ENCODE results near the gene ATP2A2.
A peak's percentile ranks its signal among the peaks of the same experiment; 100 is the strongest.

Gene ATP2A2

GRCh38 chr12:110286623-110287022, 5.6 kb downstream of the ATP2A2 start:
- no peak for DNase-seq (ENCODE audit: low read depth in 1 of 2, low spot score in 1 of 2)
- no peak for TF ChIP-seq JUND (IDR thresholded peaks at IDR 0.05; ENCODE audit: low read depth)
- in situ Hi-C loops (cut with HindIII; ENCODE audit: low pct_unique_long_range_greater_than_20kb, low sequenced_read_pairs), result no loop called here

- TF ChIP-seq JUND (IDR thresholded peaks at IDR 0.05; ENCODE audit: low read depth), result no peak
- in situ Hi-C loops (cut with HindIII; ENCODE audit: low pct_unique_long_range_greater_than_20kb, low sequenced_read_pairs), result no loop called here
These were observed 6.9 kb downstream of the ATP2A2 start for GRCh38 chr12:110287986-110288385.

GRCh38 chr12:110289044-110289710, 8.1 kb downstream of the ATP2A2 start:
- no peak for DNase-seq (ENCODE audit: low read depth in 1 of 2, low spot score in 1 of 2)
- no peak for TF ChIP-seq JUND (IDR thresholded peaks at IDR 0.05; ENCODE audit: low read depth)
- in situ Hi-C loops (cut with HindIII; ENCODE audit: low pct_unique_long_range_greater_than_20kb, low sequenced_read_pairs), result no loop called here

More at GRCh38 chr12:110287986-110288385, 6.9 kb downstream of the ATP2A2 start:
- no peak for DNase-seq (ENCODE audit: low read depth in 1 of 2, low spot score in 1 of 2)

GRCh38 chr12:110289711-110290078, 8.6 kb downstream of the ATP2A2 start:
- DNase-seq (ENCODE audit: low read depth in 1 of 2, low spot score in 1 of 2), result no peak
- no peak for TF ChIP-seq JUND (IDR thresholded peaks at IDR 0.05; ENCODE audit: low read depth)
- in situ Hi-C loops (cut with HindIII; ENCODE audit: low pct_unique_long_range_greater_than_20kb, low sequenced_read_pairs), result no loop called here

- TF ChIP-seq JUND (IDR thresholded peaks at IDR 0.05; ENCODE audit: low read depth), result no peak
- in situ Hi-C loops (cut with HindIII; ENCODE audit: low pct_unique_long_range_greater_than_20kb, low sequenced_read_pairs), result no loop called here
- DNase-seq (ENCODE audit: low read depth in 1 of 2, low spot score in 1 of 2), result no peak
These were observed 20.2 kb downstream of the ATP2A2 start for GRCh38 chr12:110301065-110301806.

- DNase-seq (ENCODE audit: low read depth in 1 of 2, low spot score in 1 of 2), result no peak
- in situ Hi-C loops (cut with HindIII; ENCODE audit: low pct_unique_long_range_greater_than_20kb, low sequenced_read_pairs), result no loop called here
- TF ChIP-seq JUND (IDR thresholded peaks at IDR 0.05; ENCODE audit: low read depth), result no peak
These were observed 23.1 kb downstream of the ATP2A2 start for GRCh38 chr12:110304061-110304551.

GRCh38 chr12:110307372-110307771, 26.3 kb downstream of the ATP2A2 start:
- in situ Hi-C loops (cut with HindIII; ENCODE audit: low pct_unique_long_range_greater_than_20kb, low sequenced_read_pairs), result no loop called here
- no peak for TF ChIP-seq JUND (IDR thresholded peaks at IDR 0.05; ENCODE audit: low read depth)
- DNase-seq (ENCODE audit: low read depth in 1 of 2, low spot score in 1 of 2), result peak in 1 of 2 experiments; percentile 20

- no peak for DNase-seq (ENCODE audit: low read depth in 1 of 2, low spot score in 1 of 2)
These were observed 29.7 kb downstream of the ATP2A2 start for GRCh38 chr12:110310763-110311162.

GRCh38 chr12:110311903-110312302, 30.9 kb downstream of the ATP2A2 start:
- DNase-seq (ENCODE audit: low read depth in 1 of 2, low spot score in 1 of 2), result no peak
- no peak for TF ChIP-seq JUND (IDR thresholded peaks at IDR 0.05; ENCODE audit: low read depth)
- in situ Hi-C loops (cut with HindIII; ENCODE audit: low pct_unique_long_range_greater_than_20kb, low sequenced_read_pairs), result no loop called here

More at GRCh38 chr12:110310763-110311162, 29.7 kb downstream of the ATP2A2 start:
- in situ Hi-C loops (cut with HindIII; ENCODE audit: low pct_unique_long_range_greater_than_20kb, low sequenced_read_pairs), result no loop called here
- TF ChIP-seq JUND (IDR thresholded peaks at IDR 0.05; ENCODE audit: low read depth), result no peak

- in situ Hi-C loops (cut with HindIII; ENCODE audit: low pct_unique_long_range_greater_than_20kb, low sequenced_read_pairs), result no loop called here
- no peak for DNase-seq (ENCODE audit: low read depth in 1 of 2, low spot score in 1 of 2)
- no peak for TF ChIP-seq JUND (IDR thresholded peaks at IDR 0.05; ENCODE audit: low read depth)
These were observed 31.7 kb downstream of the ATP2A2 start for GRCh38 chr12:110312581-110313360.

GRCh38 chr12:110314308-110314707, 33.3 kb downstream of the ATP2A2 start:
- TF ChIP-seq JUND (IDR thresholded peaks at IDR 0.05; ENCODE audit: low read depth), result no peak
- in situ Hi-C loops (cut with HindIII; ENCODE audit: low pct_unique_long_range_greater_than_20kb, low sequenced_read_pairs), result no loop called here
- DNase-seq (ENCODE audit: low read depth in 1 of 2, low spot score in 1 of 2), result no peak

- DNase-seq (ENCODE audit: low read depth in 1 of 2, low spot score in 1 of 2), result no peak
- in situ Hi-C loops (cut with HindIII; ENCODE audit: low pct_unique_long_range_greater_than_20kb, low sequenced_read_pairs), result no loop called here
- TF ChIP-seq JUND (IDR thresholded peaks at IDR 0.05; ENCODE audit: low read depth), result no peak
These were observed 35.8 kb downstream of the ATP2A2 start for GRCh38 chr12:110316861-110317260.

- TF ChIP-seq JUND (IDR thresholded peaks at IDR 0.05; ENCODE audit: low read depth), result no peak
- no peak for DNase-seq (ENCODE audit: low read depth in 1 of 2, low spot score in 1 of 2)
- in situ Hi-C loops (cut with HindIII; ENCODE audit: low pct_unique_long_range_greater_than_20kb, low sequenced_read_pairs), result no loop called here
These were observed 36.9 kb downstream of the ATP2A2 start for GRCh38 chr12:110317911-110318310.
